Heart left ventricle (tissue), 13 donors: ENCODE data around the gene MFGE8.

Source experiments
- POLR2A ChIP-seq, 2 donors: fragments of 450-650 bp; IDR thresholded peaks; one replicate each; pipeline ENCODE4 v1.6.1; 2017; ENCODE audit warnings: antibody characterized with exemption in 2 of 2, mild to moderate bottlenecking in 2 of 2, moderate library complexity in 2 of 2
- TF ChIP-seq, protein P1 (sequence below), 12 donors: fragments of 200-600 bp; sonication (generic) in 4 of 12; IDR thresholded peaks; one replicate each; pipeline versions ENCODE4 v1.5.0 to v1.8.0; 2018 to 2022; ENCODE audit warnings: antibody characterized with exemption in 12 of 12, mild to moderate bottlenecking in 5 of 12
- donor health status: ischemic (EF 13 %, LVEDD 7.1; RV severe dilation, severe dysfunction).
- donor health status: DM: no; HTN: yes; CAD: no.
- donor health status: DM: no; HTN: no; CAD: no.
- donor health status: ischemic (EF 25% LVEDD 6.9; RV normal size, moderate dysfunction).
- donor health status: ischemic (EF 25% LVEDD 5.7; RV mildly dilated, moderate dysfunction).
- donor health status: ischemic (EF 35%, LVEDD 5.7; RV mildly dilated, moderate dysfunction).
- donor health status: nonischemic (EF 11% LVEDD 7.7; RV severe dilation, severe dysfunction).
- donor health status: DM: yes; HTN: yes; CAD: no.
- donor health status: PGD.
- donor health status: ischemic (EF 29% LVEDD 5.4; RV normal size, mild dysfunction).
- donor health status: nonischemic (EF 23%, LVEDD 6.1; RV moderate dilation, normal function).

- TF ChIP-seq, protein P1, sequence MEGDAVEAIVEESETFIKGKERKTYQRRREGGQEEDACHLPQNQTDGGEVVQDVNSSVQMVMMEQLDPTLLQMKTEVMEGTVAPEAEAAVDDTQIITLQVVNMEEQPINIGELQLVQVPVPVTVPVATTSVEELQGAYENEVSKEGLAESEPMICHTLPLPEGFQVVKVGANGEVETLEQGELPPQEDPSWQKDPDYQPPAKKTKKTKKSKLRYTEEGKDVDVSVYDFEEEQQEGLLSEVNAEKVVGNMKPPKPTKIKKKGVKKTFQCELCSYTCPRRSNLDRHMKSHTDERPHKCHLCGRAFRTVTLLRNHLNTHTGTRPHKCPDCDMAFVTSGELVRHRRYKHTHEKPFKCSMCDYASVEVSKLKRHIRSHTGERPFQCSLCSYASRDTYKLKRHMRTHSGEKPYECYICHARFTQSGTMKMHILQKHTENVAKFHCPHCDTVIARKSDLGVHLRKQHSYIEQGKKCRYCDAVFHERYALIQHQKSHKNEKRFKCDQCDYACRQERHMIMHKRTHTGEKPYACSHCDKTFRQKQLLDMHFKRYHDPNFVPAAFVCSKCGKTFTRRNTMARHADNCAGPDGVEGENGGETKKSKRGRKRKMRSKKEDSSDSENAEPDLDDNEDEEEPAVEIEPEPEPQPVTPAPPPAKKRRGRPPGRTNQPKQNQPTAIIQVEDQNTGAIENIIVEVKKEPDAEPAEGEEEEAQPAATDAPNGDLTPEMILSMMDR (IDR thresholded peaks at IDR 0.05): no peak
- TF ChIP-seq POLR2A (IDR thresholded peaks at IDR 0.05): no peak
These were observed 5.6 kb upstream of the MFGE8 start for GRCh38 chr15:88918738-88919137.
